GM12873 (cell line): ENCODE measurements around the gene TIMM13.

Source experiments
- TF ChIP-seq, protein P1 (sequence below): IDR thresholded peaks from 2 replicates; pipeline ENCODE4 v1.5.1; 2012; ENCODE audit warnings: low read depth, mild to moderate bottlenecking, moderate library complexity, low read length, control low read depth; ENCODE audit not compliant: insufficient read depth; ENCODE audit errors: missing control alignments

The TIMM13 gene

DNA sequence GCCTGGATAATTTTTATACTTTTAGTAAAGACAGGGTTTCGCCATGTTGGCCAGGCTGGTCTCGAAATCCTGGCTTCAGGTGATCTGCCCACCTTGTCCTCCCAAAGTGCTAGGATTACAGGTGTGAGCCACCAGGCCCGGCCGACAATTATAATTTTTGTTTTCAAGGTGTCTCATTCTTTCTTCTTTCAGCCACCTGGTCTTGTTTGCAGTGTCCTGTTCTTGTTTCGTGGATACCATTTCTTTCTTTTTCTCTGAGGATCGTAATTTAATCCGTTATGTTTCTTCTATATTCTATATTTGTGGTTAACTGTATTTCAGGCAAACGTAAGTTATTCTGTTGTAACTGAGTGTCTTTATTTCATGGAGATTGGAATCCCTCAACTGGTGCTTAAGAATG lies 15.7 kb downstream of the TIMM13 start:
- TF ChIP-seq, protein P1, sequence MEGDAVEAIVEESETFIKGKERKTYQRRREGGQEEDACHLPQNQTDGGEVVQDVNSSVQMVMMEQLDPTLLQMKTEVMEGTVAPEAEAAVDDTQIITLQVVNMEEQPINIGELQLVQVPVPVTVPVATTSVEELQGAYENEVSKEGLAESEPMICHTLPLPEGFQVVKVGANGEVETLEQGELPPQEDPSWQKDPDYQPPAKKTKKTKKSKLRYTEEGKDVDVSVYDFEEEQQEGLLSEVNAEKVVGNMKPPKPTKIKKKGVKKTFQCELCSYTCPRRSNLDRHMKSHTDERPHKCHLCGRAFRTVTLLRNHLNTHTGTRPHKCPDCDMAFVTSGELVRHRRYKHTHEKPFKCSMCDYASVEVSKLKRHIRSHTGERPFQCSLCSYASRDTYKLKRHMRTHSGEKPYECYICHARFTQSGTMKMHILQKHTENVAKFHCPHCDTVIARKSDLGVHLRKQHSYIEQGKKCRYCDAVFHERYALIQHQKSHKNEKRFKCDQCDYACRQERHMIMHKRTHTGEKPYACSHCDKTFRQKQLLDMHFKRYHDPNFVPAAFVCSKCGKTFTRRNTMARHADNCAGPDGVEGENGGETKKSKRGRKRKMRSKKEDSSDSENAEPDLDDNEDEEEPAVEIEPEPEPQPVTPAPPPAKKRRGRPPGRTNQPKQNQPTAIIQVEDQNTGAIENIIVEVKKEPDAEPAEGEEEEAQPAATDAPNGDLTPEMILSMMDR = no peak

DNA sequence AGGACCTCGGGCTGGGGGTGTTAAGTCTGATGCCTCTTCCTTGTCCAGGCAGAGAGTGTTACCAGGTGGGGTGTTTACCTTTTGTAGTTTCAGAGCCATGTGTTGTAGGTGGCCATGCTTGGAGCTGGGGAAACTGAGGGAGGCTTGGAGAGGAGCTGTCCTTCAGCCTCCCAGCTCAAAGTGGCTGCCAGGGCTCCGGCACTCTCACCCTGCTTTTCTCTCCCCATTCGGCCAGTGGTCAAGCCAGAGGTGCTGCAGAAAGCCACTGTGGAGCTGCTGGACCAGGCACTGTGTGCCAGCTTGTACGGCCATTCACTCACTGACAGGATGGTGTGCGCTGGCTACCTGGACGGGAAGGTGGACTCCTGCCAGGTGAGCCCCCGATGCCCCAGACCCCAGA lies 17.4 kb downstream of the TIMM13 start:
- TF ChIP-seq, protein P1 = no peak

DNA sequence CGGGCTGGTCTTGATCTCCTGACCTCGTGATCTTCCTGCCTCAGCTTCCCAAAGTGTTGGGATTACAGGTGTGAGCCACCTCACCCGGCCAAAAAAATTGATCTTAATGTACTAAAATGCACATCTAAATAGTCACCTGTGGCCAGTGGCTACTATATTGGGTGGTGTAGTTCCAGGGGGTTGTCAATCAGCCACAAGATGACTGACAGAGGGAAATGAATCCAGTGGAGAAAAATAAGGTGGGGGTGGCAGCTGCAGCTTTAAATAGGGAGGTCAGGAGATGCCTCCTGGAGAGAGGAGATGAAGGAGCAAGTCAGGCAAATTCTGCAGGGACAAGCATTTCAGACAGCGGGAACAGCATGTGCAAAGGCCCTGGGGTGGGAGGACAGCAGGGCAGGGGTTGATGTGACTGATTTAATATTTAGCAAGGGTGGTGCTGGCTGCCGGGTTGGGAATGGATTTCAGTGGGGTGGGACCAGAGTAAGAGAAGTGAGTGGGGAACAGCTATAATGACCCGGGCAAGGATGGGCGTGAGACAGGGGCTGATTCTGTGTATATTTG lies 18.0 kb downstream of the TIMM13 start:
- TF ChIP-seq, protein P1 = no peak

DNA sequence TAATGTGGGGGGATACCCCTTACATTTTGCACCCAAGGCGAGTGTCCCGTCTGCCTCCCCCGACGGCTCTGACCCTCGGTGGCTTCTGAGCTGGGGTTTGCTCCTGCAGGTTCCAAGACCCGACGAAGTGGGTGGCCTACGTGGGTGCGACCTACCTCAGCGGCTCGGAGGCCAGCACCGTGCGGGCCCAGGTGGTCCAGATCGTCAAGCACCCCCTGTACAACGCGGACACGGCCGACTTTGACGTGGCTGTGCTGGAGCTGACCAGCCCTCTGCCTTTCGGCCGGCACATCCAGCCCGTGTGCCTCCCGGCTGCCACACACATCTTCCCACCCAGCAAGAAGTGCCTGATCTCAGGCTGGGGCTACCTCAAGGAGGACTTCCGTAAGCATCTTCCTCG lies 19.1 kb downstream of the TIMM13 start:
- TF ChIP-seq, protein P1 = no peak

DNA sequence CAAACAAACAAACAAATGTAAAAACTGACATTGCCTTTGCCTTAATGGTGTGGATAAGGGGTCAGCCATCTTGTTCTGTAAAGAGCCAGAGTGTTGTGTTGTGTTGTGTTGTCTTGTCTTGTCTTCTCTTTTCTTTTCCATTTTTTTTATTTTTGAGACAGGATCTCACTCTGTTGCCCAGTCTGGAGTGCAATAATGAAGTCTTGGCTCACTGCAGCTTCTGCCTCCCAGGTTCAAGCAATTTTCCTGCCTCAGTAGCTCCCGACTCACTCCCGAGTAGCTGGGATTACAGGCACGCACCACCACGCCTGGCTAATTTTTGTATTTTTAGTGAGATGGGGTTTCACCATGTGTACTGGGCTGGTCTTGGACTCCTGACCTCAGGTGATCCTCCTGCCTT lies 27.8 kb downstream of the TIMM13 start:
- TF ChIP-seq, protein P1 = no peak

DNA sequence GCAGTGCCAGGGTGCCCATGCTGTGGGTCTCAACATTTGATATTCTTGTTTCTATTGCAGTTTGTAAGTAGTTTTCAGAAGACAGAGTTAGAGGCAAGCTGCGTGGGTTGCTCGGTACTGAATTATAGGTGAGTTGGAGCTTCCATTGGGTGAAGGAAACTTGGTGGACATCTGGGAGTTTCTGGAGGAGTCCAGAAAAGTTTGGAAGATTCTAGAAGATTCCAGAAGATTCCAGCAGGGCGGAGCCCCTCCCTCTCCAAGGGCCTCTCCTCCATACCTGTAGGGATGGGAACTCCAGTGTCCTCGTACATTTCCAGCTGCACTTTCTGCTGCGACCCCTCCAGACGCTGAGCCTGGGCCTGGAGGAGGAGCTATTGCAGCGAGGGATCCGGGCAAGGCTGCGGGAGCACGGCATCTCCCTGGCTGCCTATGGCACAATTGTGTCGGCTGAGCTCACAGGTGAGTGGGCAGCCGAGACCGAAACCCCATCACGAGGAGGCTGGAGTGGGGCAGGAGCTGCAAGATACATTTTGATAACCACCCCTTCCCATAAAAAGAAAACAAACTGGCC lies 28.6 kb downstream of the TIMM13 start:
- TF ChIP-seq, protein P1 = no peak

DNA sequence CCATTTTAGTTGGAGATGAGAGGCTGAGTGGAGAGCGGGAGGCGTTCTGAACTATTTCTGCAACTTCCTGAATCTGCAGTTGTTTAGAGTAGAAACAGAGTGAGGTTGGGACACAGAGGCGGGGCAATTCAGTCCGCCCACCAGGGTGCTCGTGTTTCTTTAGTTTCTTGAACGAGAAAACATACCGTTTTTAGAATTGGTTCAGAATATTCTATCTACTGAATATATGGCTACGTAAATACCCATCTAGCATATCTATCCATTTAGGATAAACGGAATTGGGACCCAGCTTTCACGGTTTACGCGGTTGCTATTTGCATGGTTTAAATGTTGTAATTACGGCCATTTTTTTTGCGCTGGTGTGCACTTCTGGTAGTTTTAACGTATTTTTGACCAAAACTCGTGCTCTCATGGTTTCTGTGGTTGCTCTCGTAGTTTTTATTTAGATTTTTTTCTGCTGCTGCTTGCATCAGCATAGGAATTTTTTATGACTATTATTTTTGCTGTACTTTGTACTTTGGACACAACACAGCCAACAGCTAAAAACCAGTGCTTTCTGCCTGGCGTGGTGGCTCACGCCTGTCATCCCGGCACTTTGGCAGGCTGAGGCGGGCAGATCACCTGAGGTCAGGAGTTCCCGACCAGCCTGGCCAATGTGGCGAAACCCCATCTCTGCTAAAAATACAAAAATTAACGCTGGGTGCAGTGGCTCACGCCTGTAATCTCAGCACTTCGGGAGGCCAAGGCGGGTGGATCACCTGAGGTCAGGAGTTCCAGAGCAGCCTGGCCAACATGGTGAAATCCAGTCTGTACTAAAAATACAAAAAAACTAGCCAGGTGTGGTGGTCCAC lies 32.7 kb downstream of the TIMM13 start:
- TF ChIP-seq, protein P1 = no peak
